NCI-H345 treated with DMSO at 0.1 percent for 48 hours (cell line): ENCODE measurements around the gene SLC44A1.

ENCODE experiments used
- DNase-seq: peaks from one replicate; lab custom pipeline; 2025; ENCODE audit not compliant: unreplicated experiment; lab: John Stamatoyannopoulos, UW

SLC44A1 gene

DNA sequence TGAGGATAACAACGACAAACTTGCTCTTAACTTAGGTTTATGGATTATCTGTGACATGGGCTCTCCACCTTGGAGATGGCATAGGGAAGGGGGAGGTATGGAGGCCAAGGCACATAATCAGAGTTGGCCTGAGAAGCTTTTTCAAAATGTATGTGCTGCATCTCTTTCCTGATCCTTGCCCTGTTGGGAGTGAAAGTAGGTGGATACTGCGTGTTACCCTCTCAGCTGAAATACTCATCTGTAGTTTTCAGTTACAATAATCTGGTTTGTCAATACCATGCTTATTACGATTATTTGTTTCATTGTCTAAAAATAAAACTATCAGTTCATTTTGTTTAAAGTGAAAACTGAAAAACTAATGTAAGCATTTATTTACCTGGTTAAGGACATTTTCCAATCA, 86.7 kb downstream of the SLC44A1 start:
- no peak for DNase-seq

GRCh38 chr9:105331755-105332154, 87.3 kb downstream of the SLC44A1 start:
- DNase-seq = no peak

DNA sequence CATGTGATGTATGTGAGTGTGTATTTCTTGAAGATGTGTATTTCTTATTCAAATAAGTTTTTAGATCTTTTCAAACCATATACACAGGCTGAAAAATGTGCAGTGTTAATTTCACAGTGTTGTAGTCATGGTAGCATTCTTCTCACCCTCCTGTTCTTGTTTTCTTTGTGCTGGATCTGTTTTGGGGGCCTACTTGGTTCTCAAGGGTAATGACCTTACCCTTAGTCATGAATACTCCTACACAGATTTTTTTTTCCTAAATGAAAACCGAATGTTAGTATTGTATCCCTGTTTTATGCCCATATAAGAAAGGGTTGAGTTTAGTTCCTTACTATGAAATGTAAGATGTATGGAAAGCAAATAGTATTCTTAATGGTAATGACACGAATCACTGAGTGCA, 88.0 kb downstream of the SLC44A1 start:
- no peak for DNase-seq

DNA sequence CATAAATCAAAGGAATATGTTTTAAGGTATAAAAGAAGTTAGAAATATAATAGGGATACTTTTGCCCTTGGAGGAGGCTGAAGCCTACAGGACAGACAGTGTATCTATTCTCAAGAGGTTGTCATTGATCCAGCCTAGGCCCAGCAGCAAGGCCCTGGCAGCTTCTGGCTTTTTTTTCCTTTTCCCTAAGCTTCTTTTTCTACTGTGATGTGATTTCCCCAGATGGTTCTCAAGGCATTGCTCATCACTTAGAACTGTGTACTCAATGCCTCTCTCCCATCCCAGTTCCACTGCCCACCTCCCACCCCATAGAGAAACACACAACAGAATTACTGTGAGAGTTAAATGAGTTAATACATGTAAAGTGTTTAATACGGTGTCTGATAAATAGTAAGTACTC, 88.6 kb downstream of the SLC44A1 start:
- no peak for DNase-seq

- DNase-seq = no peak
These were observed 89.4 kb downstream of the SLC44A1 start for GRCh38 chr9:105333811-105334210.

DNA sequence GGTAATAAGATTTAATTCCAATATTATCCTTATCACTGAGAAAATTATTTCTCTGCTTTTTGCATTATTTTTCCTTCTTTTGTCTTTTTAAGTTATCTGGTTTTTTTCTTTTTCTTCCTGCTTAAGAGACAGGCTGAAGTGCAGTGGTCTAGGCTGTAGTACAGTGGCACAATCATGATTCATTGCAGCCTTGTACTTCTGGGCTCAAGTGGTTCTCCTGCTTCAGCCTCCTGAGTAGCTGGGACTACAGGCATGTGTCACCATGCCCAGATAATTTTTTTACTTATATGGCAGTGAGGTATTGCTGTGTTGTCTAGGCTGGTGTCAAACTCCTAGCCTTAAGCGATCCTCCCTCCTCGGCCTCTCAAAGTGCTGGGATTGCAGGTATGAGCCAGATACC, 93.9 kb downstream of the SLC44A1 start:
- DNase-seq = no peak

- DNase-seq = no peak
These were observed 95.4 kb downstream of the SLC44A1 start for GRCh38 chr9:105339849-105340248.

DNA sequence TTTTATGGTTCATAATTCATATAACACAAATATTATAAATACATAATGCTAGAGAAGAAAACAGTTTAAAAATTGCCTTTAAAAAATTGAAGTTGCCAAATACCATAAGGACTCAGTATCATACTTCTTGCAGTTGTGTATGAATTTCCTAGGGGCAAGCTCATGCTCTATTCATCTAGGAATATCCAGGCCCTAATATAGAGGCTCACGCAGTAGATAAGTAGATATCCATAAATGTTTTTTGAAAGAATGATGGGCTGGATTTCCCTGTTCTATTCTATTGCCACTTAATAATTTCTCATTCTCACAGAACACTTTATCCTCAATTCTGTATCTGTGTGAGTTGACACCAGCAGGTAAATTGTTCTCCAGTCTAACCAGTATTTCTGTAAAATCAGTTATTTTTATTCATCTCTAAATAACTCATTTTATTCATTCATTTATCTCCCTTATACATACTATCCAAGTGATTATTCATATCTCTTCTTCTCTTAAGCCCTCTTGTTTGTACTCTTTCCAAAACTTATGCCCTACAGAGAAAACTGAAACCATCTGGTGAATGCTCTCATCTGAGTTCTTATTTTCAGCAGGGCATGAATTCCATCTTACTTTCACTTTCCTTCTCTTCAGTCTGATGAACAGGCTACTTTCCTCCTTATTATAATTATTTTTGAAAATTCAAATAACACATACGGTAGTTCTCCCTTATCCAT, 97.1 kb downstream of the SLC44A1 start:
- DNase-seq = no peak

GRCh38 chr9:105342147-105342505, 97.7 kb downstream of the SLC44A1 start:
- DNase-seq = no peak

DNA sequence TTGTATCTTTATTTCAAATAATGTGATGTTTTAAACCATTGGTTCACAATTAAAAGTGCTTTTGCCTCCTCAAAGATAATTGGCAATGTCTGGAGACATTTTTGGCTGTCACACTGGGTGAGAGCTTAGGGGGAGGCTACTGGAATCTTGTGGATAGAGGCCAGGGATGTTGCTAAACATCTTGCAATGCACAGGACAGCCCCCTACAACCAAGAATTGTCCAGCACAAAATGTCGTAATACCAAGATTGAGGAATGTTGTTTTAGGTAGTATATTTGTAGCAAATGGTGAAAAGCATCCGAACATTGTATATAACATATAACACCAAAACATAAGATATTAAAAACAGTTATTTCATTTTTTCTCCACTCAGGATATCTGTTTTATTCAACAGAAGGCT, 99.8 kb downstream of the SLC44A1 start:
- no peak for DNase-seq

- DNase-seq = no peak
These were observed 101.2 kb downstream of the SLC44A1 start for GRCh38 chr9:105345626-105346025.

- no peak for DNase-seq
These were observed 101.8 kb downstream of the SLC44A1 start for GRCh38 chr9:105346273-105346672.

GRCh38 chr9:105354448-105354847, 110.0 kb downstream of the SLC44A1 start:
- DNase-seq = no peak

- DNase-seq = no peak
These were observed 111.3 kb downstream of the SLC44A1 start for GRCh38 chr9:105355781-105356180.

GRCh38 chr9:105357937-105358336, 113.5 kb downstream of the SLC44A1 start:
- no peak for DNase-seq

DNA sequence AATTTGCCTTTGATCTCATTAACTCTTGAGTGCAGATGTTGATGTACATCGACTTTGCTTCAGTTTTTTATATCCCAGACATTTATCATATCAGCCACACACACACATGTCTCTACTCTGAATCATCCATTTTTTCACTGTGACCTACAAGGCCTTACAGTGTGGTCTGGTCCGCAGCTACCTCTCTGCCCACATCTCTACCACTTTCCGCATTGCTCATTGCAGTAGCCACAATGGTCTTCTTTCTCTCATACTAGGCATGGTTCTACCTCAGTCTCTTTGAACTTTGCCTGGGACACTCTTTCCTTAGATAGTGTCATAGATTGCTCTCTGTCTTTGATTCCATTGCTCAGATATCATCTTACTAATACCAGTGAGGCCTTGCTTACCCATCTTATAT, 115.4 kb downstream of the SLC44A1 start:
- no peak for DNase-seq

GRCh38 chr9:105360344-105360743, 115.9 kb downstream of the SLC44A1 start:
- no peak for DNase-seq

GRCh38 chr9:105361873-105362272, 117.4 kb downstream of the SLC44A1 start:
- no peak for DNase-seq

DNA sequence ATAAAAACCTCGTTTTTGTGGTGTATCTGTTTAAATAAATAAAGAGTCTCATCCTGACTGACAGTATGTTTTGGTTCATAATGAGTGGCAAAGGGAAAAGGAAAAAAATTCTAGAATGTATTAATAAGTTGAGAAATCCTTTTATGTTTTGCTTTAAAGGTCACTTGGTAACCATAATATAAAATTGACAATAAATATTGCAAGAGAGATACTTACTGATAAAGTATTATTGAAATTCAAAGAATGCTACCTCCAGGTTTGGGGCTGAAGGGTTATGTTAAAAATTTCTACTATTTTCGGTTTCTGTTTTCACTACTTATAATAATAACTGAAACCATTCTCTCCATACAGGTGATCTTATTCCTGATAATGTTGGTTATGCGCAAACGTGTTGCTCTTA, 118.0 kb downstream of the SLC44A1 start:
- DNase-seq = no peak

DNA sequence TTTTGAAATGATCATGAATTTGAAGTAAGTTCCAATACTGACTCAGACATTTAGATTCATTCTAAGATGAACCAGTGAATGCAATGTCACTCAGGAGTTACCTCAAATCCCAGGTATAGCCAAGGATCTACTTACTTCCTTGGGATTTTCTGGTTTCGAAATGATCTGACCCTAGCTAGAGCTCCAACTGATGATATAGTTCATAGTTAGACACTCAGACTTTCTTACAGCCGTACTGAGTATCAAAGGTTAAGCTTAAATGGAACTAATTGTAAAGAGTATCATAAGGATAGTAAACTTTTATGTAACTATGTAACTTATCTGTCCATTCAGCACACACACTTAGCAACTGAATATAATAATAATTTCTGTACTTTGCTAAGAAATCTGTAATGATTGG, 119.4 kb downstream of the SLC44A1 start:
- DNase-seq = no peak

DNA sequence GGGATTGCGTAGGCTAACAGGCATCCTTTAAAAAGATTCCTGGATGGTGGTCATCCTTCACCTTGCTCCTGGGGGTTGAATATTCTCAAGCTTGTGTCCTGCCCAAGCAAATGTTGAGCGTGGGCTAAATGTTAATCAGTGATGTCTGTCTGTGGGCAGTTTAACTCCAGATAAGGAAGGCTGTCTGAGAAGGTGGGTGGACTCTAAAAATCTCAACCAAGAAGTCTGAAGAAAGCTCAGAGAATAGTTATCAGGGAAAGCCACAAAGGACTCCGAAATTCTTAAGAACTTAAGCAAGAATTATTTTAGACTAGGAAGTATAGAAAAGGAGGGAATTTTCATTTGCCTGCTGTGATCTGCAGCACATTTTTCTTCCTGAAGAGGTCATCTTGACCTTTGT, 125.5 kb downstream of the SLC44A1 start:
- no peak for DNase-seq

DNA sequence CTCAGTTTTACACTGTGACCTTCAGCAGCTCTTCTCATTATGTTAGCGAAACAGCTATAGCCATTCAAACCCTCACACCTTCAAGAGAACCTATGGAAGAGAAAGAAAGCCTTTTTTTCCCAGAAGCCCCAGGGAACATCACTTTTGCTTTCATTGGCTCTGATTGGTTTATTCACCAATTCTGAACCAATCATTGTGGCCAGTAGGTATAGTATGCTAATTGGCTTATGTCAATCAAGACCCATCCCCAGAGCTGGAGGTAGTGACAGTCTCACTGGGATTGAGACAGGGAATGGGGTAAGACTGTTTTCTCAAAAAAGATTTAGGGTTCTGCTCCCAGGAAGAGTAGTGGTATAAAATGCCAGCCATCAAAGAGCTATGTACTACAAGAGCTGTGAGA, 129.3 kb downstream of the SLC44A1 start:
- no peak for DNase-seq

- DNase-seq = no peak
These were observed 130.9 kb downstream of the SLC44A1 start for GRCh38 chr9:105375323-105375722.

DNA sequence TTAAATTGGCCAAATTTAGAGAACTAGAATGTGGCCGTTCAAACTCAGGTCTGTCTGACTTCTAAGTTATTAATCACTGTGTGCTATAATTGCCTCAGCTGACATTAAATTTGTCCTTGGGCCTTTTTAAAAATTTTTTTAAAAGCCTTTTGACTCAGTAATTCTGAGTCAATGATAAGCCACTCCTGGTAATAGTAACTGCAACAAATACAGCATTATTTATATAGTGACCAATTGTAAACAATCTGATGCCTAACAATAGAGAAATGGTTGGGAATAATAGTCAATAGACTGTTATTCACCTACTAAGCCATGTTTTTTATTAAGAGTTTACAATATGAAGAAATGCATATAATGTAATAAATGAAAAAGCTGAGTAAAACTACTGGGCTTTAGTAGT, 132.4 kb downstream of the SLC44A1 start:
- no peak for DNase-seq
